H1 (cell line): Measurements from ENCODE around the gene TRAPPC2L. TPM values are rescaled to one million over a fixed set of nuclear protein-coding genes. Genes with fewer than 3 reads are reported as not detected.

Experiments
- CTCF ChIA-PET: fragments of 300-600 bp; sonication (Branson Sonifier 250); formaldehyde crosslinking; loops from one replicate; lab custom pipeline; 2021; ENCODE audit not compliant: partially characterized antibody; lab: Charles Lee
- POLR2A ChIA-PET: fragments of 300-600 bp; sonication (Branson Sonifier 250); formaldehyde crosslinking; loops from one replicate; lab custom pipeline; 2021; ENCODE audit warnings: inconsistent platforms; ENCODE audit not compliant: partially characterized antibody; lab: Charles Lee
- DNase-seq, 2 experiments: peaks; one replicate each; pipeline versions ENCODE4 v3.0.0 to v3.0.0-alpha.2; 2010 to 2022; ENCODE audit warnings: low spot score in 2 of 2, low read depth in 1 of 2, mixed read lengths in 1 of 2
- FAIRE-seq: peaks from 2 replicates; lab custom pipeline; 2011; peaks lifted over from hg19 to GRCh38; lab: Jason Lieb, UNC
- H2AFZ ChIP-seq: 2 replicates; pipeline ENCODE4 v1.8.1; 2012; ENCODE audit warnings: low read length, inconsistent platforms
- H2AK5ac ChIP-seq: 2 replicates; pipeline ENCODE4 v1.6.1; 2013; ENCODE audit warnings: low read depth, low read length
- H2BK120ac ChIP-seq: replicated peaks from 2 replicates; pipeline ENCODE3; 2013; ENCODE audit warnings: low read depth, low read length, inconsistent platforms
- H2BK12ac ChIP-seq: 2 replicates; pipeline ENCODE4 v1.6.1; 2013; ENCODE audit warnings: low read depth, low read length
- H2BK15ac ChIP-seq: 2 replicates; pipeline ENCODE4 v1.6.1; 2013; ENCODE audit warnings: low read length
- H2BK20ac ChIP-seq: 2 replicates; pipeline ENCODE4 v1.6.1; 2013; ENCODE audit warnings: low read length
- H2BK5ac ChIP-seq: 2 replicates; pipeline ENCODE4 v1.6.1; 2013; ENCODE audit warnings: low read depth, low read length
- H3K14ac ChIP-seq: 2 replicates; pipeline ENCODE4 v1.6.1; 2013; ENCODE audit warnings: inconsistent platforms; ENCODE audit not compliant: insufficient read length
- H3K18ac ChIP-seq: 2 replicates; pipeline ENCODE4 v1.6.1; 2013; ENCODE audit warnings: low read length; ENCODE audit errors: extremely low read depth
- H3K23ac ChIP-seq: 2 replicates; pipeline ENCODE4 v1.6.1; 2013; ENCODE audit warnings: inconsistent platforms; ENCODE audit not compliant: insufficient read length
- H3K23me2 ChIP-seq: 2 replicates; pipeline ENCODE4 v1.6.1; 2013; ENCODE audit warnings: low read depth, low read length
- H3K27ac ChIP-seq: 2 replicates; pipeline ENCODE4 v1.6.1; 2011; ENCODE audit warnings: low read depth, low read length, inconsistent platforms
- H3K27me3 ChIP-seq, 4 experiments: replicated peaks in 1 of 4; 1 replicate in 1 of 4; 2 replicates in 3 of 4; pipeline versions ENCODE4 v1.6.1 to v1.8.1; 2011 to 2013; ENCODE audit warnings: low read length in 3 of 4, mild to moderate bottlenecking in 3 of 4, inconsistent platforms in 2 of 4, mixed read lengths in 2 of 4, moderate library complexity in 1 of 4; ENCODE audit not compliant: control insufficient read depth in 3 of 4, insufficient read depth in 3 of 4; ENCODE audit errors: extremely low read depth in 1 of 4
- H3K36me3 ChIP-seq, 4 experiments: 2 replicates each; pipeline versions ENCODE4 v1.6.1 to v1.8.1; 2011 to 2013; ENCODE audit warnings: mild to moderate bottlenecking in 4 of 4, low read length in 3 of 4, moderate library complexity in 2 of 4, control low read depth in 1 of 4, inconsistent platforms in 1 of 4; ENCODE audit not compliant: insufficient read depth in 4 of 4, control insufficient read depth in 2 of 4
- H3K4ac ChIP-seq: replicated peaks from 2 replicates; pipeline ENCODE3; 2013; ENCODE audit warnings: low read length, low read depth, mixed read lengths, inconsistent platforms; ENCODE audit not compliant: insufficient read length
- H3K4me1 ChIP-seq, 4 experiments: replicated peaks in 1 of 4; 1 replicate in 1 of 4; 2 replicates in 3 of 4; pipeline versions ENCODE4 v1.6.1 to v1.8.1; 2011 to 2013; ENCODE audit warnings: low read length in 3 of 4, inconsistent platforms in 2 of 4, mixed read lengths in 1 of 4; ENCODE audit not compliant: insufficient read depth in 4 of 4, control insufficient read depth in 3 of 4
- H3K4me2 ChIP-seq, 2 experiments: 2 replicates each; pipeline versions ENCODE4 v1.6.1 to v1.8.1; 2011 to 2013; ENCODE audit warnings: low read depth in 2 of 2, low read length in 2 of 2, control low read depth in 1 of 2, inconsistent platforms in 1 of 2, mild to moderate bottlenecking in 1 of 2; ENCODE audit not compliant: insufficient read depth in 1 of 2
- H3K4me3 ChIP-seq, 4 experiments: fragments of 200-600, 300-600 bp in 1 of 4; sonication (generic), shearing (Covaris generic), sonication (Bioruptor Twin) in 1 of 4; 2 replicates each; pipeline versions ENCODE4 v1.5.1 to v1.8.1; 2011 to 2016; ENCODE audit warnings: low read length in 4 of 4, low read depth in 3 of 4, control low read depth in 2 of 4, inconsistent platforms in 2 of 4, mild to moderate bottlenecking in 2 of 4, mixed read lengths in 1 of 4, moderate library complexity in 1 of 4; ENCODE audit not compliant: insufficient read depth in 2 of 4; ENCODE audit errors: extremely low read depth in 1 of 4
- H3K56ac ChIP-seq: replicated peaks from 2 replicates; pipeline ENCODE3; 2013; ENCODE audit warnings: low read depth, mild to moderate bottlenecking, mixed read lengths, low read length, inconsistent platforms; ENCODE audit not compliant: insufficient read length
- H3K79me1 ChIP-seq: 2 replicates; pipeline ENCODE4 v1.6.1; 2013; ENCODE audit warnings: low read depth, low read length, control low read depth
- H3K79me2 ChIP-seq, 2 experiments: 2 replicates each; pipeline versions ENCODE4 v1.6.1 to v1.8.1; 2012 to 2013; ENCODE audit warnings: low read length in 2 of 2, mild to moderate bottlenecking in 2 of 2, inconsistent platforms in 1 of 2; ENCODE audit not compliant: insufficient read depth in 2 of 2, control insufficient read depth in 1 of 2
- H3K9ac ChIP-seq, 4 experiments: replicated peaks in 1 of 4; 1 replicate in 1 of 4; 2 replicates in 3 of 4; pipeline versions ENCODE4 v1.6.1 to v1.8.1; 2011 to 2013; ENCODE audit warnings: low read depth in 3 of 4, low read length in 3 of 4, control low read depth in 2 of 4, mild to moderate bottlenecking in 2 of 4, moderate library complexity in 2 of 4, inconsistent platforms in 1 of 4; ENCODE audit errors: extremely low read depth in 1 of 4
- H3K9me3 ChIP-seq, 2 experiments: 2 replicates each; pipeline versions ENCODE4 v1.6.1 to v1.8.1; 2012 to 2013; ENCODE audit warnings: mild to moderate bottlenecking in 2 of 2, moderate library complexity in 2 of 2, control low read depth in 1 of 2, inconsistent platforms in 1 of 2, low read depth in 1 of 2, low read length in 1 of 2, mixed read lengths in 1 of 2; ENCODE audit not compliant: insufficient read depth in 2 of 2
- H4K20me1 ChIP-seq, 2 experiments: replicated peaks in 1 of 2; 2 replicates each; pipeline versions ENCODE3 to v1.8.1; 2011 to 2013; ENCODE audit warnings: inconsistent platforms in 2 of 2, low read length in 2 of 2, mild to moderate bottlenecking in 1 of 2; ENCODE audit not compliant: insufficient read depth in 2 of 2, control insufficient read depth in 1 of 2
- H4K5ac ChIP-seq: 2 replicates; pipeline ENCODE4 v1.6.1; 2013; ENCODE audit warnings: low read length, low read depth, mixed read lengths, inconsistent platforms; ENCODE audit not compliant: insufficient read length
- H4K8ac ChIP-seq: 2 replicates; pipeline ENCODE4 v1.8.0; 2013; ENCODE audit warnings: mild to moderate bottlenecking, moderate library complexity, low read length, inconsistent platforms; ENCODE audit not compliant: insufficient read depth; ENCODE audit errors: extremely low read depth
- H4K91ac ChIP-seq: replicated peaks from 2 replicates; pipeline ENCODE3; 2013; ENCODE audit warnings: low read length, mixed read lengths, inconsistent platforms; ENCODE audit not compliant: insufficient read length
- CEBPB ChIP-seq: IDR thresholded peaks from 2 replicates; pipeline ENCODE4 v1.6.1; 2012; ENCODE audit warnings: low read depth, low read length
- RXRA ChIP-seq: IDR thresholded peaks from 2 replicates; pipeline ENCODE4 v1.6.1; 2011; ENCODE audit warnings: low read depth, mild to moderate bottlenecking, low read length, moderate library complexity; ENCODE audit not compliant: insufficient read depth
- WGBS, 2 experiments: shearing (Covaris generic) in 1 of 2; methylation state at CpG; one replicate each; pipeline versions ENCODE4 v1.1.6 to v1.1.7; 2013 to 2015; ENCODE audit warnings: low lambda C conversion rate in 2 of 2, mixed read lengths in 2 of 2, inconsistent platforms in 1 of 2, low coverage in 1 of 2, missing lambda C conversion rate in 1 of 2; ENCODE audit not compliant: insufficient replicate concordance in 2 of 2, insufficient coverage in 1 of 2, insufficient read length in 1 of 2; ENCODE audit errors: extremely low coverage in 1 of 2, missing lambda C conversion rate in 1 of 2; 5-methylcytosine and 5-hydroxymethylcytosine counted together
- polyA plus RNA-seq, 7 experiments: library from polyadenylated mRNA; depleted of rRNA in 3 of 7; stranded (reverse) in 5 of 7; unstranded in 2 of 7; fragments of >200 nt in 5 of 7; fragments of 200-250 nt in 2 of 7; gene quantifications; 1 replicate in 5 of 7; 2 replicates in 1 of 7; 4 replicates in 1 of 7; pipeline versions ENCODE4 v1.2.1 to v1.2.3, GENCODE V29; 2011 to 2013; ENCODE audit warnings: missing spikeins in 2 of 7, mixed read lengths in 2 of 7
- total RNA-seq: library from RNA; stranded (reverse); fragmentation: NEBNext Ultra II Directional; extraction: Animal tissue kit (Norgen Biotek cat#: 25700); gene quantifications from 2 replicates; pipeline ENCODE4 v1.2.1, GENCODE V29; 2021
- TF ChIP-seq, protein P1 (sequence below): IDR thresholded peaks from 2 replicates; pipeline ENCODE4 v1.6.1; 2012; ENCODE audit warnings: inconsistent platforms

The TRAPPC2L gene
- total and polyA plus RNA-seq, 2 of the 8 experiments (the other 6 are each of a cell fraction or from before 2014, with no cell fraction given), result 98.7 to 133 TPM

DNA sequence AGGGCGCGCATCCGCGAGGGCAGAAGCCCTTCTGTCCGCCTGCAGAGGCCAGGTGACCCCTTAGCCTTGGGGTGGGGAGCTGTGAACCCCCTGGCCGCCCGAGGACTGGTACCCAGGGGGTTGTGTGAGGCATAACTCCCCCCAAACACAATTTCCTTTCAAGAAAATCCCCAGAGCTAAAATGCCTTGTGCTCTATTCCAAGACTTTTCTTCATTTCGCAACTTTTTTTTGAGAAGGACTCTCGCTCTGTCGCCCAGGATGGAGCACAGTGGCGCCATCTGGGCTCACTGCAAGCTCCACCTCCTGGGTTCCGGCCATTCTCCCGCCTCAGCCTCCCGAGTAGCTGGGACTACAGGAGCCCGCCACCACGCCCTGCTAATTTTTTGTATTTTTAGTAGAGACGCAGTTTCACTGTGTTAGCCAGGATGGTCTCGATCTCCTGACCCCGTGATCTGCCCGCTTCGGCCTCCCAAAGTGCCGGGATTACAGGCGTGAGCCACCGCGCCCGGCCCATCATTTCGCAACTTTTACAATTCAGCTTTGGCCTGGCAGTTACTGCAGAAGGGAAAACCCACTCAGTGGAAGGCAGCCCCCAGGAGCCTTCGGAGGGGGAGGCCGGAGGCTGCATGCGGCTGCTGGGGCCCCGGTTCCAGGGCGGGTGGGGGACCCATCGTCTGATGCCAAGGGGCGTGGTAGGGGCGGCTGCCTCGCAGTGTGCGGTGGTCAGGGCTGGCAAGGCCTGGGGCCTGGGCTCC, 44.2 kb upstream of the TRAPPC2L start:
- 0 out of 2 replicates have a peak, but pooled peaks cover 6% of the 10 kb centered on the region for H3K79me1 ChIP-seq
- H3K27ac ChIP-seq, result peak overlapping the region; percentile 85; the same call in 1 of the 2 replicates
- ChIA-PET POLR2A (interaction anchor here (0.7 to 8.1 kb wide), 17 partner anchors 6 to 361 kb away, joined by 3 to 77 read pairs (median 4); partner anchors contain the start of genes GALNS and TRAPPC2L), CTCF (interaction anchor here (0.6 to 5.7 kb wide), 26 partner anchors 8 to 404 kb away, joined by 3 to 29 read pairs (median 4); partner anchors contain the start of genes GALNS and TRAPPC2L)
- H2AK5ac ChIP-seq, result no peak overlapping the region
- peaks cover 11 to 31% (median 18%) of the 10 kb centered on the region in 4 experiments for H3K36me3 ChIP-seq
- H2BK15ac ChIP-seq, result no peak overlapping the region
- no peak overlapping the region for H3K18ac ChIP-seq
- H3K4ac ChIP-seq, result no peak overlapping the region
- peaks cover 0 to 11% (median 4%) of the 10 kb centered on the region in 4 experiments; a peak in 5 of 7 replicates for H3K4me1 ChIP-seq
- H2BK120ac ChIP-seq, result no peak overlapping the region
- H2BK5ac ChIP-seq, result no peak overlapping the region
- peak overlapping the region; percentile 72; the same call in 1 of the 2 replicates for H2AFZ ChIP-seq
- H4K8ac ChIP-seq, result peak overlapping the region; percentile 98
- H4K5ac ChIP-seq, result peak overlapping the region; percentile 100
- no peak overlapping the region for H2BK20ac ChIP-seq
- TF ChIP-seq RXRA (no peak), CEBPB (peak; percentile 71)
- TF ChIP-seq, protein P1, sequence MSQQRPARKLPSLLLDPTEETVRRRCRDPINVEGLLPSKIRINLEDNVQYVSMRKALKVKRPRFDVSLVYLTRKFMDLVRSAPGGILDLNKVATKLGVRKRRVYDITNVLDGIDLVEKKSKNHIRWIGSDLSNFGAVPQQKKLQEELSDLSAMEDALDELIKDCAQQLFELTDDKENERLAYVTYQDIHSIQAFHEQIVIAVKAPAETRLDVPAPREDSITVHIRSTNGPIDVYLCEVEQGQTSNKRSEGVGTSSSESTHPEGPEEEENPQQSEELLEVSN, result 0 out of 2 replicates have a peak, but pooled peaks have one; percentile 37
- H3K27me3 ChIP-seq, result no peaks in the 10 kb centered on the region
- no peak overlapping the region for H2BK12ac ChIP-seq
- H3K4me3 ChIP-seq, result peak overlapping the region; percentile 67 to 86 (median 82)
- no peak for FAIRE-seq
- peak overlapping the region in 3 of 4 experiments; percentile 33 to 86 (median 86); a peak in 4 of 7 replicates for H3K9ac ChIP-seq
- peak overlapping the region; percentile 98 for H3K56ac ChIP-seq
- whole genome bisulfite sequencing, 2 experiments, result 46% methylated on average over 25 of the region's 37 CpGs; no CpG with 5 or more reads in 1 of the 2 experiments
- peak overlapping the region; percentile 82 to 90 for H3K4me2 ChIP-seq
- peaks cover 0 to 18% of the 10 kb centered on the region in 2 experiments; a peak in 2 of 4 replicates for H3K79me2 ChIP-seq
- H4K20me1 ChIP-seq, result peaks cover 20 to 25% of the 10 kb centered on the region in 2 experiments
- peak overlapping the region; percentile 99 for H4K91ac ChIP-seq
- H3K9me3 ChIP-seq, result no peaks in the 10 kb centered on the region
- no peak overlapping the region for H3K23ac ChIP-seq
- peaks cover 10% of the 10 kb centered on the region for H3K23me2 ChIP-seq
- H3K14ac ChIP-seq, result no peak overlapping the region
- no peak for DNase-seq
